Measurements from ENCODE around the gene NGF.

Gene NGF

DNA sequence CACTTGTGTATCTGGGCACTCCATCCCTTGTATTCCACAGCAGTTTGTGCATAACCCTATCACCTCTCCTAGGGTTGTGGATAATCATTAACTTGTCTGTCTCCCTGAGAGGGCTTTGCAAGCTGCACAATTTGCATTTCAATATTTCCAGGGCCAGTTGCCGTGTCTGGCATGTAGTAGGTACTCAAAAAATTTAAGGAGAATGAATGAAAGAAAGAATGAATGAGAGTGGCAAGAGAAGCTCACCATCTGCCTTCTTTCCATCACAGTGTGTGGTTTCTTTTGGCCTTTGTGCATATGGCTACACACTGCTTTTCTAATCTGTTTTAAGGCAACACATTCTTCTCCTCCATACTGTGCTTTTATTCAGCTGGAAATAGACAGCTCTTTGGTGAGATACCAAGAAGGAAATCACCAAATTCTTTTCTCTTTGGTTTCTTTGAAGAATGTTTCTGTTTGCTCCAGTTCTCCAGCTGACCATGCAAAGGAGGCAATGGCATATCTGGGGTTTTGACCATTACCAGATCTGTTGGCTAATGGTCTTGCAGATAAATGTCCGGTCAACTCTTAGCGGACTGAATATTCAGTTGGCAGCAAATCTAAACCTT, 49.4 kb downstream of the NGF start:
- no peak for ATAC-seq
- Mint-ChIP-seq H3K4me3 (no peak overlapping the region), H3K27me3 (peaks cover 7% of the 10 kb centered on the region), H3K9me3 (no peaks in the 10 kb centered on the region), H3K27ac (no peak overlapping the region), H3K4me1 (no peaks in the 10 kb centered on the region), H3K36me3 (ENCODE audit: low read depth) (no peaks in the 10 kb centered on the region)
- DNase-seq, result no peak

DNA sequence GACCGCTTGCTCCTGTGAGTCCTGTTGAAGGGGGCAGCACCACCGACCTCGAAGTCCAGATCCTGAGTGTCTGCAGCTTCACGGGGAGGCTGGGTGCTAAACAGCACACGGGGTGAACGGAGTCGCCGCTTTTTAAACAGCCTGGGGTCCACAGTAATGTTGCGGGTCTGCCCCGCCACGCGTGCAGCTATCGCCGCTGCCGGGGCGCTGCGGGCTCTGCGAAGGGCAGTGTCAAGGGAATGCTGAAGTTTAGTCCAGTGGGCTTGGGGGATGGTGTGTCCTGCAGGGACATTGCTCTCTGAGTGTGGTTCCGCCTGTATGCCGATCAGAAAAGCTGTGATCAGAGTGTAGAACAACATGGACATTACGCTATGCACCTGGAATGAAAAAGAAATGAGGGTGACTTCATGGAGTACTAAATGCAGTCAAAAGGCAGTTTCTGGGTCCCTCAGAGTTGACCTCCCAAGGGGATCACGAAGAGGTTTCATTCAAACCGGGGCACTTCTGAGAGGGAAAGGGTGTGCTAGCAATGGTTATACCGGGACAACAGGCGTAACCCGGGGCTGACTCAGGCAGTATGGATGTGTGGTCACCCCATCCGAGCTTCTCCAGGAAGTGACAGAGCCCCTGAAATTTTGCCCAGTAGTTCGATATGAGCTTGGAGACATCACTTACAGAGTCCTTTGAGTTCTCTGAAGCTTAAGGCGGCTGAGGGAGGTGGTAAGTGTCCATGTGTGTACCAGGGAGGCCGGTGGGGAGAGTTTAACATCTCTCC, 51.4 kb downstream of the NGF start:
- H3K9me3 Mint-ChIP-seq, result no peaks in the 10 kb centered on the region
- ATAC-seq, result no peak
- no peaks in the 10 kb centered on the region for H3K4me1 Mint-ChIP-seq
- no peak overlapping the region for H3K4me3 Mint-ChIP-seq
- H3K27ac Mint-ChIP-seq, result no peak overlapping the region
- peaks cover 7% of the 10 kb centered on the region for H3K27me3 Mint-ChIP-seq
- DNase-seq, result no peak
- no peaks in the 10 kb centered on the region for H3K36me3 Mint-ChIP-seq (ENCODE audit: low read depth)

GRCh38 chr1:115284209-115284608, 53.8 kb downstream of the NGF start:
- Mint-ChIP-seq H3K4me3 (no peak overlapping the region), H3K9me3 (no peaks in the 10 kb centered on the region), H3K27me3 (peaks cover 2% of the 10 kb centered on the region), H3K27ac (no peak overlapping the region), H3K4me1 (no peaks in the 10 kb centered on the region), H3K36me3 (ENCODE audit: low read depth) (no peaks in the 10 kb centered on the region)
- DNase-seq (no peak), ATAC-seq (no peak)

DNA sequence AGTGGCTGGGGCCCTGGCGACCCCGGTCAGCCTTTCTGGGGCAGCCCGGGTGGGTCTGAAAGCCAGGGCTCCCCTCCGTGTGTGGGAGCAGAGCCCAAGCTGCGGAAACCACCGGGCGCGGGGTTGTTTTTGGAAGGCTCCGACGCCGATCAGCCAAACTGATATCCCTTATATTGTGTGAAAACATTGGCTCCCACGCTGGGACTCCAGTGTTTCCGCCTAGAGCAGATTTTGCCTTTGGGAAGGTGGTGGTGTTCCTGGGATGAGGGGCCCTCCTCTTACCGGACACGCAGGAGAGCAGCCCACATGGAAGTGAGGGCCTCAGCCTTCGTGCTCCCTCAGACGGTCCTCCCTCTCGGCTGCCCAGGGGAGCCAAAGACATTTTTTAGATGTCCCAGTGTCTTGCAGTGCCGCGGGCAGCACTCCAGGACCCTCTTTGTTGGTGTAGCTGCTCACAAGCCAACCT, 54.3 kb downstream of the NGF start:
- DNase-seq (no peak), ATAC-seq (no peak)
- H3K4me3 Mint-ChIP-seq, result no peak overlapping the region
- no peaks in the 10 kb centered on the region for H3K9me3 Mint-ChIP-seq
- no peak overlapping the region for H3K27ac Mint-ChIP-seq
- no peaks in the 10 kb centered on the region for H3K4me1 Mint-ChIP-seq
- H3K36me3 Mint-ChIP-seq (ENCODE audit: low read depth), result no peaks in the 10 kb centered on the region
- H3K27me3 Mint-ChIP-seq, result peaks cover 2% of the 10 kb centered on the region

DNA sequence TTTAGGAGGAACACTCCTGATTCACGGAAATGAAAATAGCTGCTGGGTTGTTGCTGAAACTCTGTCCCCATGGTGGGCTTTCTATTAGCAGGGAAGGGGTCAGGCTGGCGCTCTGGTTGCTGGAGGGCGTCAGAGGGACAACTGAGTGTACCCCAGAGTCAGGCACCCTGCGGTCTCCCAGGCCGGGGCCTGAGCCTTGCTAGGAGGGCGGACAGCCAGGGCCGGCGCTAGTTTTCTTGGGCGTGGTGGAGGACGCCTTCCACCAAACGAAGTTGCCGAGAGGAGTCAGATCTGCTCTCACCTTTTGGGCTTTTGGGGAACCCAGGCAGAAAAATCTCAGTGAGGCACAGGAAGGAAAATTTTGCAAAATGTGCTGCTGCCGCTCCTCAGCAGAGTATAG, 54.8 kb downstream of the NGF start:
- peaks cover 2% of the 10 kb centered on the region for H3K27me3 Mint-ChIP-seq
- no peak overlapping the region for H3K27ac Mint-ChIP-seq
- DNase-seq, result no peak
- H3K4me3 Mint-ChIP-seq, result no peak overlapping the region
- H3K36me3 Mint-ChIP-seq (ENCODE audit: low read depth), result no peaks in the 10 kb centered on the region
- no peaks in the 10 kb centered on the region for H3K4me1 Mint-ChIP-seq
- no peaks in the 10 kb centered on the region for H3K9me3 Mint-ChIP-seq
- no peak for ATAC-seq

- Mint-ChIP-seq H3K4me3 (no peak overlapping the region), H3K27me3 (peaks cover 2% of the 10 kb centered on the region), H3K27ac (no peak overlapping the region), H3K4me1 (no peaks in the 10 kb centered on the region), H3K9me3 (no peaks in the 10 kb centered on the region), H3K36me3 (ENCODE audit: low read depth) (no peaks in the 10 kb centered on the region)
- DNase-seq (no peak), ATAC-seq (no peak)
These were observed 55.2 kb downstream of the NGF start for GRCh38 chr1:115282807-115283208.

- H3K9me3 Mint-ChIP-seq, result peaks cover 6% of the 10 kb centered on the region
- no peak for ATAC-seq
- DNase-seq, result no peak
- no peak overlapping the region for H3K27ac Mint-ChIP-seq
- H3K4me3 Mint-ChIP-seq, result no peak overlapping the region
- peaks cover 2% of the 10 kb centered on the region for H3K27me3 Mint-ChIP-seq
- peaks cover 5% of the 10 kb centered on the region for H3K4me1 Mint-ChIP-seq
- H3K36me3 Mint-ChIP-seq (ENCODE audit: low read depth), result no peaks in the 10 kb centered on the region
These were observed 56.9 kb downstream of the NGF start for GRCh38 chr1:115281143-115281542.

DNA sequence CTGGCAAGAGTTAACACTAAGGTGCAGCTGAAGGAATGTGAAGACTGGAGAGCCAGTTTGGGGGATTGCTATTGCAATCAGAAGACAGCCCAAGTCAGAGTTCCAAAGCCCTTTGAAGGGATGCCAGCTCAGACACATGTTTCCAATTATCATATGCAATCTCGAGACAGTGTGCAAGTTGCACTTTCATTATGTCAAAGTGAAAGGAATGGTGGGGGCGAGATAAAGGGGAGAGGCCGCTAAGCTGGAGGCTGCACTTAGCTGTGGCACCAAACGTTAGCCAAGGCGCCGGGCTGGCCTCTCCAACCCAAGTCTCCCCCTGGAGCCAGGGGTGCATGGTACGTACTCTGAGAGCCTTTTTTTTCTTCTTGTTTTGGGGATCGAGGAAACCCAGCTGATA, 58.0 kb downstream of the NGF start:
- ATAC-seq, result no peak
- peaks cover 2% of the 10 kb centered on the region for H3K27me3 Mint-ChIP-seq

GRCh38 chr1:115278211-115278610, 59.8 kb downstream of the NGF start:
- Mint-ChIP-seq H3K4me1 (peaks cover 5% of the 10 kb centered on the region), H3K27ac (no peak overlapping the region), H3K27me3 (no peaks in the 10 kb centered on the region), H3K4me3 (no peak overlapping the region), H3K36me3 (ENCODE audit: low read depth) (no peaks in the 10 kb centered on the region), H3K9me3 (peaks cover 6% of the 10 kb centered on the region)
- ATAC-seq, result no peak
- DNase-seq, result no peak

More for the DNA sequence above, 58.0 kb downstream of the NGF start:
- H3K4me3 Mint-ChIP-seq, result no peak overlapping the region
- no peak overlapping the region for H3K27ac Mint-ChIP-seq
- no peaks in the 10 kb centered on the region for H3K36me3 Mint-ChIP-seq (ENCODE audit: low read depth)
- peaks cover 5% of the 10 kb centered on the region for H3K4me1 Mint-ChIP-seq
- no peak for DNase-seq
- peaks cover 6% of the 10 kb centered on the region for H3K9me3 Mint-ChIP-seq

GRCh38 chr1:115277276-115277675, 60.8 kb downstream of the NGF start:
- Mint-ChIP-seq H3K36me3 (ENCODE audit: low read depth) (no peaks in the 10 kb centered on the region), H3K4me1 (peaks cover 5% of the 10 kb centered on the region), H3K27ac (peak overlapping the region; percentile 13), H3K27me3 (no peaks in the 10 kb centered on the region), H3K9me3 (peaks cover 6% of the 10 kb centered on the region), H3K4me3 (no peak overlapping the region)
- DNase-seq, result no peak
- peak; percentile 85 for ATAC-seq

GRCh38 chr1:115275216-115275615, 62.8 kb downstream of the NGF start:
- DNase-seq, result no peak
- H3K9me3 Mint-ChIP-seq, result peaks cover 6% of the 10 kb centered on the region
- no peak overlapping the region for H3K27ac Mint-ChIP-seq
- no peaks in the 10 kb centered on the region for H3K27me3 Mint-ChIP-seq
- peaks cover 5% of the 10 kb centered on the region for H3K4me1 Mint-ChIP-seq
- H3K36me3 Mint-ChIP-seq (ENCODE audit: low read depth), result no peaks in the 10 kb centered on the region
- H3K4me3 Mint-ChIP-seq, result no peak overlapping the region
- no peak for ATAC-seq

DNA sequence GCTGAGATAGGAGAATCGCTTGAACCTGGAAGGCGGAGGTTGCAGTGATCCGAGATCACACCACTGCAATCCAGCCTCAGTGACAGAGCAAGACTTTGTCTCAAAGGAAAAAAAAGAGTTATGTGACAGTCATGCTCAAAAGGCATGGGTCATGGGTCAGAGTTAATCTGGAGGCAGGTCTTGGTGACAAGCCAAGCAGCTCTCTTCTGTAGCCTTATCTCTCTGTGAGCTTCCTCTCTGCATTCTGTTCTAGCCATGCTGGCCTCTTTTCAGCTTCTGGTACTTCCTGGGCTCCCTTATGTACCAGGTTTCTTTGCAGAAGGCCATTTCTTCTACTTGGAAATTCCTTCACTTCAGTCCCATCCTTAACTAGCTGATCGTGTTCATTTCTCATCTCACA, 63.6 kb downstream of the NGF start:
- no peak for ATAC-seq
- DNase-seq, result no peak
- Mint-ChIP-seq H3K4me1 (peaks cover 5% of the 10 kb centered on the region), H3K4me3 (no peak overlapping the region), H3K9me3 (peaks cover 6% of the 10 kb centered on the region), H3K27me3 (no peaks in the 10 kb centered on the region), H3K27ac (no peak overlapping the region), H3K36me3 (ENCODE audit: low read depth) (no peaks in the 10 kb centered on the region)

GRCh38 chr1:115266729-115267421, 71.2 kb downstream of the NGF start:
- H3K4me3 Mint-ChIP-seq, result no peak overlapping the region

DNA sequence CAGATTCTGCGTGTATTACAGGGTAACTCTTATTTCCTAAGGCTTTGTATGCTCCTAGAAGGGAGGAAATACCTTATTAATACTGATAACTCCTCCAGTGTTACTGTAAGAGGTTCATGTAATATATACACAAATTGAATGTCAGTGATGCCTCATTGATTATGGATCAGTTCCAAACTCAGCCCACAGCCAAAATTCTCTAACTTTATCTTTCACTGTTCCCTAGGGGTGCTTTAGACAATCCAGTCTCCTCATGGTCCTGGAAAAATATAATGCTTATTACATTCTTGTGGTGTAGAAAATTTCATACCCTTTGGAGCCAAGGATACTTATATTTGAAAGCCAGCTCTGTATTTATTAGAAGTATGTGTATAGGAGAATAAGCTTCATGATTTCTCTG, 73.0 kb downstream of the NGF start:
- Mint-ChIP-seq H3K4me1 (no peaks in the 10 kb centered on the region), H3K36me3 (ENCODE audit: low read depth) (no peaks in the 10 kb centered on the region), H3K4me3 (no peak overlapping the region), H3K27ac (no peak overlapping the region), H3K9me3 (no peaks in the 10 kb centered on the region), H3K27me3 (peaks cover 7% of the 10 kb centered on the region)
- ATAC-seq, result no peak
- DNase-seq, result no peak

More at GRCh38 chr1:115266729-115267421, 71.2 kb downstream of the NGF start:
- no peak for ATAC-seq
- no peaks in the 10 kb centered on the region for H3K36me3 Mint-ChIP-seq (ENCODE audit: low read depth)
- no peaks in the 10 kb centered on the region for H3K4me1 Mint-ChIP-seq
- DNase-seq, result no peak
- no peaks in the 10 kb centered on the region for H3K9me3 Mint-ChIP-seq
- peaks cover 7% of the 10 kb centered on the region for H3K27me3 Mint-ChIP-seq
- no peak overlapping the region for H3K27ac Mint-ChIP-seq

- H3K4me3 Mint-ChIP-seq, result no peak overlapping the region
- DNase-seq (no peak), ATAC-seq (no peak)
- no peak overlapping the region for H3K27ac Mint-ChIP-seq
- H3K36me3 Mint-ChIP-seq (ENCODE audit: low read depth), result no peaks in the 10 kb centered on the region
- H3K4me1 Mint-ChIP-seq, result no peaks in the 10 kb centered on the region
- H3K9me3 Mint-ChIP-seq, result peaks cover 9% of the 10 kb centered on the region
- peaks cover 2% of the 10 kb centered on the region for H3K27me3 Mint-ChIP-seq
These were observed 75.2 kb downstream of the NGF start for GRCh38 chr1:115262886-115263285.
